ENCODE results near the gene ELMOD3. TPM values are rescaled to one million over a fixed set of nuclear protein-coding genes. Genes with fewer than 3 reads are reported as not detected.

ELMOD3 gene
- total RNA-seq, 4 donors from 2014 or later, result 17.4 to 21.5 (median 18.3) TPM

DNA sequence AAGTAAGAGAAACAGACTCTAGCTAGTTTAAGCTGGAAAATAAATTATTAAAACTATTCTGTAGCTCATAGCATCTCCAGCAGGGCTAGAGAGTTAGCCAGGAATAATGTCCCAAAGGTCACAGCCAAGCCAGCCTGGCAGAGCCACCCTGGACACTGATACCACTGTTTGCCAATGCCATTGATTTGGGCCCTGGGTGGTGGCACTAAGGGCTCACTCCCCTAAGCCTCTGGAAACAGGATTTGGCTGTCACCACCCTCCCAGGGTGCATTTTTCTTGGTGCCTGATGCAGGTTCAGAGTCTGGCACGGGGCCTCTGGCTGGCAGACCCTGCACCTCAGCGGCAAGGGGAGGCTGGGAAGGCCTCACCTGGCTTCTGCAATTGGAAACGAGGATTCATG lies 71.0 kb downstream of the ELMOD3 start:
- peaks cover 9 to 11% (median 9%) of the 10 kb centered on the region in 4 donors for H3K4me1 ChIP-seq
- intact Hi-C loops (cut with DNase I), result no loop called here
- no peak overlapping the region for H3K4me3 ChIP-seq
- H3K27me3 ChIP-seq, result no peaks in the 10 kb centered on the region
- no peaks in the 10 kb centered on the region for H3K36me3 ChIP-seq
- no peak for DNase-seq (ENCODE audit: extremely low spot score)
- TF ChIP-seq POLR2AphosphoS5 (IDR thresholded peaks at IDR 0.05) (no peak), POLR2A (IDR thresholded peaks at IDR 0.05; ENCODE audit: low read depth) (no peak), EP300 (IDR thresholded peaks at IDR 0.05) (no peak)
- TF ChIP-seq, protein P1, sequence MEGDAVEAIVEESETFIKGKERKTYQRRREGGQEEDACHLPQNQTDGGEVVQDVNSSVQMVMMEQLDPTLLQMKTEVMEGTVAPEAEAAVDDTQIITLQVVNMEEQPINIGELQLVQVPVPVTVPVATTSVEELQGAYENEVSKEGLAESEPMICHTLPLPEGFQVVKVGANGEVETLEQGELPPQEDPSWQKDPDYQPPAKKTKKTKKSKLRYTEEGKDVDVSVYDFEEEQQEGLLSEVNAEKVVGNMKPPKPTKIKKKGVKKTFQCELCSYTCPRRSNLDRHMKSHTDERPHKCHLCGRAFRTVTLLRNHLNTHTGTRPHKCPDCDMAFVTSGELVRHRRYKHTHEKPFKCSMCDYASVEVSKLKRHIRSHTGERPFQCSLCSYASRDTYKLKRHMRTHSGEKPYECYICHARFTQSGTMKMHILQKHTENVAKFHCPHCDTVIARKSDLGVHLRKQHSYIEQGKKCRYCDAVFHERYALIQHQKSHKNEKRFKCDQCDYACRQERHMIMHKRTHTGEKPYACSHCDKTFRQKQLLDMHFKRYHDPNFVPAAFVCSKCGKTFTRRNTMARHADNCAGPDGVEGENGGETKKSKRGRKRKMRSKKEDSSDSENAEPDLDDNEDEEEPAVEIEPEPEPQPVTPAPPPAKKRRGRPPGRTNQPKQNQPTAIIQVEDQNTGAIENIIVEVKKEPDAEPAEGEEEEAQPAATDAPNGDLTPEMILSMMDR (IDR thresholded peaks at IDR 0.05), result no peak
- WGBS, result 95% methylated on average over 3 of the region's 3 CpGs
- H3K27ac ChIP-seq (replicated peaks in 1 of 4), result no peak overlapping the region
- no peaks in the 10 kb centered on the region for H3K9me3 ChIP-seq

DNA sequence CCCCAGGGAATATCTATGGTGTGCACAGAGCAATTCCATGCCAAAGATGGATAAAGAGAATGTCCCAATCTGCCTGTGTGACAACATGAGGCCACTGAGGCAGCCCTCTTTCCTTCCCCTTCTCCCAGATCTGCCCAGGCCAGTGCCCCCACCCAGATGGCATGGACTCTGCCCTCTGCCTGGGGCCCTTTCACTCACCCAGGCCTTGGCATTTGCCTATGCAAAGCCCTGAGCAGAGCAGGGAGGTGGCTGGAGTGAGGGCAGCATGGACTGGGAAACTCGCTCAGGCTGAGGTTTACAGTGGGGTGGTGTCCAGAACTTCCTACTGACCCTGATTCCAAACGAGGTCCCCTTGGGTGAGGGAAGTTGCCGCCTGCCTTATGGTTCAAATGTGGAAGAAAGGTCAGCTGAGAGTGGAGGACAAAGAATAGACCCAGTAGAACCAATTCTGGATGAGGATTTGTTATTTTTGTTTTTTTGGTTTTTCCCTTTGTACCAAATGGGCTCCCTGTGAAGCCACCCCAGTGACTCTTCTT lies 72.8 kb downstream of the ELMOD3 start:
- DNase-seq (ENCODE audit: extremely low spot score), result no peak
- Histone ChIP-seq H3K27ac (replicated peaks in 1 of 4) (no peak overlapping the region), H3K4me1 (peaks cover 0 to 4% (median 2%) of the 10 kb centered on the region in 4 donors), H3K4me3 (no peak overlapping the region), H3K9me3 (no peaks in the 10 kb centered on the region), H3K27me3 (no peaks in the 10 kb centered on the region), H3K36me3 (no peaks in the 10 kb centered on the region)
- intact Hi-C loops (cut with DNase I), result no loop called here
- 80% methylated on average over 3 of the region's 3 CpGs for WGBS
- TF ChIP-seq, protein P1 (IDR thresholded peaks at IDR 0.05), result no peak
- TF ChIP-seq EP300 (IDR thresholded peaks at IDR 0.05), result no peak
- no peak for TF ChIP-seq POLR2AphosphoS5 (IDR thresholded peaks at IDR 0.05)
- no peak for TF ChIP-seq POLR2A (IDR thresholded peaks at IDR 0.05; ENCODE audit: low read depth)

DNA sequence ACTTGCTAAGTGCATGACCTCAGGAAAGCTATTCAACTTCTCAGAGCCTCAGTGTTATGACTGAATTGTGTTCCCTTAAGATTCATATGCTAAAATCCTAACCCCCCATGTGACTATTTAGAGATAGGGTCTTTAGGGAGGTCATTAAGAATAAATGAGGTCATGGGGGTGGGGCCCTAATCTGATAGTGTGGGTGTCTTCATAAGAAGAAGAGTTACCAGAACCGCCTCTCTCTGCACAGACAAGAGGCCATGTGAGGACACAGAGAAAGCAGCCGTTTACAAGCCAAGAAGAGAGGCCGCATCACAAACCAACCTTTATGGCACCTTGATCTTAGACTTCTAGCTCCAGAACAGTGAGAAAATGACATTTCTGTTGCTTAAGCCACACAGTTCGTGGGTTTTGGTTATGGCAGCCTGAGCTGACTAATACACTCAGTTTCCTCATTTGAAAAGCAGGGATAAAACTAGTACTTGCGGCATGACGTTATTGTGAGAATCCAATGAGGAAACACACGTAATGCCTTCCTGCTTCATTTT lies 73.8 kb downstream of the ELMOD3 start:
- WGBS, result 61% methylated on average over 7 of the region's 7 CpGs
- Histone ChIP-seq H3K9me3 (no peaks in the 10 kb centered on the region), H3K4me1 (peaks cover 8 to 12% (median 9%) of the 10 kb centered on the region in 4 donors), H3K27ac (replicated peaks in 1 of 4) (no peak overlapping the region), H3K27me3 (no peaks in the 10 kb centered on the region), H3K36me3 (no peaks in the 10 kb centered on the region), H3K4me3 (no peak overlapping the region)
- TF ChIP-seq POLR2AphosphoS5 (IDR thresholded peaks at IDR 0.05) (no peak), EP300 (IDR thresholded peaks at IDR 0.05) (no peak), POLR2A (IDR thresholded peaks at IDR 0.05; ENCODE audit: low read depth) (no peak)
- TF ChIP-seq, protein P1 (IDR thresholded peaks at IDR 0.05), result no peak
- intact Hi-C loops (cut with DNase I), result no loop called here
- DNase-seq (ENCODE audit: extremely low spot score), result no peak

DNA sequence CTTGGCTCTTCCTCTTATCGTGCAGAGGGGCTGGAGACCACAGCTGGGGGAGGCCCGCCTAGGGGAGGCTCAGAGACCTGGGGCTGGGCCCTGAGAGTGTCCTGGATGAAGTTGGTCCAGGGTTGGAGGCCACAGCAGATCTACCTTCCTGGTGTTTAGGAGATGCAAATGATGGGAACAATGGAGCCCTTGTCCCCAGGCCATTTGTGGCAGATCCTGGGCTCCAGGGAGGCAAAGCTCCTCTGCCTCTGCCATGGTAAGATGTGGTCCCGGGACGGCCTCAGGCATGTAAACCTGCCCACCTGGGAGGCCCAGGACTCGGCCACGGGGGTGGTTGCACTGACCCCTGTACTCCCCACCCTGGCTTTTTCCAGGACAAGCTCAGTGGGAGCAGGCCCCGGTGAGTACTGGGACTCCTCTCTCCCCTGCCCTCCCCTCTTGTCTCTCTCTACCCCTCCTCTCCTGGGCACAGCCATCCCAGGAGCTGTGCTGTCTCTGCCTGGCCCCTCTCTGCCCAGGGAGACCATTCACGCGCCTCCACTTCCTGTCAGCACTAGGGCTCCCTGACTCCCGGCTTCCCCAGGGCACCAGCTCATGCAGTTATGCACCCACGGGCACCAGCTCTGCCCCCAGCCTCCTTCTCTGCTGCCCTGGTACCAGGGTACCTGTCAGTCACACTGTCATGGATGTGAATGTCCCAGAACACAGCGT lies 74.8 kb downstream of the ELMOD3 start:
- WGBS, result 86% methylated on average over 8 of the region's 12 CpGs
- intact Hi-C loops (cut with DNase I), result no loop called here
- H3K36me3 ChIP-seq, result no peaks in the 10 kb centered on the region
- no peaks in the 10 kb centered on the region for H3K27me3 ChIP-seq
- TF ChIP-seq EP300 (IDR thresholded peaks at IDR 0.05) (no peak), POLR2AphosphoS5 (IDR thresholded peaks at IDR 0.05) (no peak), POLR2A (IDR thresholded peaks at IDR 0.05; ENCODE audit: low read depth) (no peak)
- H3K4me3 ChIP-seq, result no peak overlapping the region
- H3K4me1 ChIP-seq, result peaks cover 17 to 21% (median 18%) of the 10 kb centered on the region in 4 donors
- H3K9me3 ChIP-seq, result no peaks in the 10 kb centered on the region
- no peak for DNase-seq (ENCODE audit: extremely low spot score)
- H3K27ac ChIP-seq (replicated peaks in 1 of 4), result no peak overlapping the region

DNA sequence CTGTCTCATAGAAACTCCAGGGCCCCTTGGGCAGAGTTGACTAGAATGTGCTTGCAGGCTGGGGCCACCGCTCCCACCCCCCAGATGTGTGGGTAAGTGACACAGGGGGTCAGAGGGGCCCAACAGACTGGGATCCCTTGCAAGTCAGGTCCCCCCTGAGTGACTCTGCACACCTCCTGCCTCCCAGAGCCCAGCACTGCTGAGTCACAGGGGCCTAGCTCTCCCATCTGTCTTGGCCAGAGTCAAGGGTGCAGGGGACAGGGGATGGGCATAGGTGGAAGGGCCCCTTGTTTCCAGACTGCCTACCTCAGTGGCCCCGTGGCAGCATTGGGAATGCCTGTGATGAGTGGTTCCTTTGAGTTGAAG lies 75.3 kb downstream of the ELMOD3 start:
- intact Hi-C loops (cut with DNase I), result loop anchor here (5.0 kb wide), 1 partner anchor 172 kb away; the partner anchor contains the start of gene TMEM150A
- Histone ChIP-seq H3K9me3 (no peaks in the 10 kb centered on the region), H3K27me3 (no peaks in the 10 kb centered on the region), H3K27ac (replicated peaks in 1 of 4) (no peak overlapping the region), H3K4me1 (peaks cover 21 to 25% (median 24%) of the 10 kb centered on the region in 4 donors), H3K36me3 (no peaks in the 10 kb centered on the region), H3K4me3 (no peak overlapping the region)
- DNase-seq (ENCODE audit: extremely low spot score), result no peak
- WGBS, result 100% methylated on average over 1 of the region's 2 CpGs
- TF ChIP-seq POLR2A (IDR thresholded peaks at IDR 0.05; ENCODE audit: low read depth) (no peak), POLR2AphosphoS5 (IDR thresholded peaks at IDR 0.05) (no peak), EP300 (IDR thresholded peaks at IDR 0.05) (no peak)
- TF ChIP-seq, protein P1 (IDR thresholded peaks at IDR 0.05), result no peak
